GM23338 (cell line): ENCODE data around the gene CADM4. TPM values are rescaled to one million over a fixed set of nuclear protein-coding genes. Genes with fewer than 3 reads are reported as not detected.

Source experiments
- ATAC-seq: fragments of 200-7000 bp; cut with Tn5 transposase; 3 replicates; pipeline ENCODE4 v1.9.1; 2020
- DNase-seq: peaks from one replicate; pipeline ENCODE4 v3.0.0-alpha.2; 2015; ENCODE audit warnings: low spot score
- H2AFZ ChIP-seq: fragments of 200-600 bp; sonication (generic); 2 replicates; pipeline ENCODE4 v1.8.0; 2016; ENCODE audit warnings: antibody characterized with exemption, mild to moderate bottlenecking, moderate library complexity
- H3F3A ChIP-seq: fragments of 200-600 bp; sonication (generic); replicated peaks from 2 replicates; pipeline ENCODE4 v1.8.0; 2017; ENCODE audit warnings: antibody characterized with exemption, mixed run types, low read depth
- H3K27ac ChIP-seq: fragments of 200-600 bp; sonication (generic); 2 replicates; pipeline ENCODE4 v1.6.1; 2016; ENCODE audit warnings: low read depth
- H3K27me3 ChIP-seq: fragments of 200-600 bp; sonication (generic); 2 replicates; pipeline ENCODE4 v1.8.0; 2016; ENCODE audit warnings: mild to moderate bottlenecking, mixed run types, moderate library complexity; ENCODE audit not compliant: insufficient read depth
- H3K36me3 ChIP-seq: fragments of 200-600 bp; sonication (generic); 2 replicates; pipeline ENCODE4 v1.8.0; 2016; ENCODE audit warnings: mild to moderate bottlenecking; ENCODE audit not compliant: insufficient read depth
- H3K4me1 ChIP-seq: fragments of 200-600 bp; sonication (generic); 2 replicates; pipeline ENCODE4 v1.8.0; 2016; ENCODE audit warnings: mild to moderate bottlenecking, moderate library complexity; ENCODE audit not compliant: insufficient read depth
- H3K4me2 ChIP-seq: fragments of 200-600 bp; sonication (generic); 2 replicates; pipeline ENCODE4 v1.7.1; 2017; ENCODE audit warnings: mixed run types
- H3K4me3 ChIP-seq: fragments of 200-600 bp; sonication (generic); 2 replicates; pipeline ENCODE4 v1.6.1; 2016; ENCODE audit warnings: mixed run types
- H3K79me2 ChIP-seq: fragments of 200-600 bp; sonication (generic); replicated peaks from 2 replicates; pipeline ENCODE4 v1.8.0; 2017; ENCODE audit warnings: mild to moderate bottlenecking; ENCODE audit not compliant: insufficient read depth
- H3K9me2 ChIP-seq: fragments of 200-600 bp; sonication (generic); 2 replicates; pipeline ENCODE4 v1.8.0; 2017; ENCODE audit not compliant: insufficient read depth
- H4K20me1 ChIP-seq: fragments of 200-600 bp; sonication (generic); replicated peaks from 2 replicates; pipeline ENCODE4 v1.8.0; 2017; ENCODE audit warnings: mild to moderate bottlenecking; ENCODE audit not compliant: insufficient read depth
- H3K27ac Mint-ChIP-seq: 2 replicates; pipeline ENCODE4 v1.8.0; 2020; ENCODE audit warnings: inconsistent platforms, mild to moderate bottlenecking, moderate library complexity, mixed read lengths
- H3K27me3 Mint-ChIP-seq: 3 replicates; pipeline ENCODE4 v1.8.0; 2022; ENCODE audit warnings: low read depth, mild to moderate bottlenecking, moderate library complexity, mixed read lengths, inconsistent platforms; ENCODE audit not compliant: insufficient read depth, poor library complexity
- H3K36me3 Mint-ChIP-seq: 3 replicates; pipeline ENCODE4 v1.8.0; 2021; ENCODE audit warnings: low read depth, mild to moderate bottlenecking, inconsistent platforms, moderate library complexity, mixed read lengths
- H3K4me1 Mint-ChIP-seq: 3 replicates; pipeline ENCODE4 v1.8.0; 2020; ENCODE audit warnings: mild to moderate bottlenecking, inconsistent platforms, mixed read lengths
- H3K4me3 Mint-ChIP-seq: 3 replicates; pipeline ENCODE4 v1.8.0; 2021; ENCODE audit warnings: moderate library complexity, mild to moderate bottlenecking, inconsistent platforms, mixed read lengths
- H3K9me3 Mint-ChIP-seq: 3 replicates; pipeline ENCODE4 v1.8.0; 2020; ENCODE audit warnings: moderate library complexity, mild to moderate bottlenecking, inconsistent platforms, mixed read lengths
- CREB1 ChIP-seq: fragments of 250-450 bp; sonication (Bioruptor Pico); IDR thresholded peaks from 2 replicates; pipeline ENCODE4 v1.5.0; 2020; ENCODE audit warnings: low read depth, mild to moderate bottlenecking, moderate library complexity
- EZH2 ChIP-seq: fragments of 200-600 bp; sonication (generic); IDR thresholded peaks from one replicate; pipeline ENCODE4 v1.8.0; 2017; ENCODE audit warnings: antibody characterized with exemption, mild to moderate bottlenecking, low read depth; ENCODE audit not compliant: unreplicated experiment
- JUNB ChIP-seq: IDR thresholded peaks from one replicate; pipeline ENCODE4 v1.6.1; 2016; ENCODE audit warnings: antibody characterized with exemption; ENCODE audit not compliant: unreplicated experiment
- POLR2AphosphoS5 ChIP-seq: IDR thresholded peaks from 2 replicates; pipeline ENCODE4 v1.6.1; 2016; ENCODE audit warnings: antibody characterized with exemption, low read depth
- ZNF331 ChIP-seq: fragments of 250-450 bp; sonication (Bioruptor Pico); IDR thresholded peaks from 2 replicates; pipeline ENCODE4 v1.5.0; 2020; ENCODE audit warnings: low read depth, mild to moderate bottlenecking, moderate library complexity
- polyA plus RNA-seq: library from polyadenylated mRNA; unstranded; fragments of >200 nt; fragmentation: Nextera tagmentation; extraction: Ambion mirVana; gene quantifications from 2 replicates; pipeline ENCODE4 v1.2.1, GENCODE V29; 2016
- total RNA-seq: library from RNA; depleted of rRNA; stranded (reverse); fragments of >200 nt; shearing (Covaris generic); gene quantifications from 2 replicates; pipeline ENCODE4 v1.2.3, GENCODE V29; 2014
- TF ChIP-seq, protein P1 (sequence below): IDR thresholded peaks from one replicate; pipeline ENCODE4 v1.6.1; 2018; ENCODE audit warnings: antibody characterized with exemption; ENCODE audit not compliant: unreplicated experiment
- TF ChIP-seq, protein P2 (sequence below), 2 experiments: fragments of 200-600 bp in 1 of 2; sonication (generic) in 1 of 2; conservative IDR thresholded peaks; 2 replicates each; pipeline versions ENCODE4 v1.5.1 to v1.6.1; 2016 to 2017; ENCODE audit warnings: antibody characterized with exemption in 2 of 2, low read depth in 2 of 2, mild to moderate bottlenecking in 2 of 2, moderate library complexity in 1 of 2

CADM4 gene
- total and polyA plus RNA-seq, 2 experiments from 2014 or later, result 3.7 to 21.2 TPM

DNA sequence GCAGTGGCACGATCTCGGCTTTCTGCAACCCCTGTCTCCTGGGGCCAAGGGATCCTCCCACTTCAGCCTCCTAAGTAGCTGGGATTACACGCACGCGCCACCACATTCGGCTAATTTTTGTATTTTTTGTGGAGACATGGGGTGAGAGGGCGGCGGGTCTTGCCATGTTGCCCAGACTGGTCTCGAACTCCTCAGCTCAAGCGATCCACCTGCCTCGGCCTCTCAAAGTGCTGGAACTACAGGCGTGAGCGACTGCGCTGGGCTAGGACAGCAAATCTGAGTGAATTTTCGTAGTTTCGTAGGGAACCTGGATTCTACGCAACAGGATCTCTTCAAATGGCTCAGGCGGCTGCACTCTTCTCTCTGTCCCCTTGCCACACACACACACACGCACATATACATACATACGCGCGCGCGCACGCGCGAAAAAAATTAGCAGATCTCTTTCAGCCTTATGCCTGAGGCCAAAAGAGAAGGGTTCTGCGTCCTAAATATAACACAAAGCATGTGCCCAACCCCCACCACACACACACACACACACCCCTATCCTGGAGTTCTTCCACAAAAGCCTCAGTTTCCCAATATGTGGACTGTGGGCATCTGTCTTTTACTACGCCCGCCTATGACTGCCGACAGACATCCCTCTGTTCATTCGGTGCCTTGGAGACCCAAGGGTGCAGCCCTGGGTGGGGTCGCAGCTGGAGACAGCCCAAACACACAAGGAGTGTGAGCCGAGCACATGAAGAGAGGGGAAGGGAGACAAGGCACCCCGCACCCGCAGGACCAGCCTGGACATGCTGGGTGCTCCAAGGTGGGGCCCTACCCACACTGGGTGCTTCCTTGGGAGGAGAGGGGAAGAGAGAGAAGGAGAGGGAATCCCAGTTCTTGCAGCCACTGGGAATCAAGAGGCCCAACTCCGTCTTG lies 63.4 kb downstream of the CADM4 start:
- H3K27me3 ChIP-seq, result no peaks in the 10 kb centered on the region
- Mint-ChIP-seq H3K4me3 (peak overlapping the region; percentile 98), H3K9me3 (no peaks in the 10 kb centered on the region; the same call in 2 of the 3 replicates), H3K4me1 (peaks cover 23% of the 10 kb centered on the region), H3K27me3 (peaks cover 8% of the 10 kb centered on the region), H3K27ac (peak overlapping the region; percentile 93), H3K36me3 (peaks cover 12% of the 10 kb centered on the region)
- peak overlapping the region; percentile 51 for H3K4me3 ChIP-seq
- no peak overlapping the region for H2AFZ ChIP-seq
- no peaks in the 10 kb centered on the region for H3K9me2 ChIP-seq
- H3K4me1 ChIP-seq, result peaks cover 14% of the 10 kb centered on the region
- peak overlapping the region; percentile 75 for H3K4me2 ChIP-seq
- H3K36me3 ChIP-seq, result no peaks in the 10 kb centered on the region
- peak overlapping the region; percentile 88 for H3K27ac ChIP-seq
- H3F3A ChIP-seq, result no peaks in the 10 kb centered on the region; the same call in 1 of the 2 replicates
- TF ChIP-seq POLR2AphosphoS5, result no peak
- no peak for TF ChIP-seq ZNF331 (CRISPR knock-in tag)
- no peak for TF ChIP-seq CREB1 (CRISPR knock-in tag)
- ATAC-seq, result peak; percentile 4; the same call in 2 of the 3 replicates
- no peaks in the 10 kb centered on the region for H4K20me1 ChIP-seq
- peaks cover 12% of the 10 kb centered on the region; the same call in 1 of the 2 replicates for H3K79me2 ChIP-seq
- no peak for DNase-seq

DNA sequence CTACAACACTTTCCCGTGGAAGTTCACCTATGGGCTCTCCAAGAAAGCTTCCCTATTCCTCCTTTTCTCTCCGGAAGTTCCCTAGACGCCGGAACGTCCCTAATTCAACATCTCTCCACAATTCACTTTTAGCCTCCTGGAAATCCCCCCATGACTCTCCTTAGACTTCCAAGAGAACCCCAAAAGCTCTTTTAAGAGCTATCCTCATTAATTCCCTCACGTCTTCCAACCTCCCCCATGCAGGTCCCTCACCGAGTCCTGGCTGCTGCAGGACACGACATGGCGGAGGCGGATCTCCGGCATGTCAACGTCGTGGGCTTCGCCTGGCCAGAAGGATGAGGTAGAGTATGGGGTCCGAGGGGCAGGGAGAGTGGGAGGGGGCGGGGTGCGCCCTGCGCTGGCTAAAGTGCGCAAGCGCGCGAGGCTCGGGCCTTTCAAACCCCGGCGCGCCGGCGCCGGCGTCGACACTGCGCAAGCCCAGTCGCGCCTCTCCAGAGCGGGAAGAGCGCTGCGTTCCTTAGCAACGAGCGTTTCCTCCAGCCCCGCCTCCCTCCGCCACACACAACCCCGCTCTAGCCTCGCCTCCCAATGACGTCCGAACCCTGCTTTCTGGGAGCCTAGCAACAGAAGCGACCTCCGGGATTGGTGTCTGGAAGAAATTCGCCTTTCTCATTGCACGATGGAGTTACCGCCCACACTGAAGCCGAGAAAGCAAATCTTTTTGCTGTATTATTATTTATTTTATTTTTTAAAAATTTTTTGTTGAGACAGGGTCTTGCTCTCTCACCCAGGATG lies 64.3 kb downstream of the CADM4 start, which contains the start of the genes PINLYP and XRCC1:
Gene PINLYP (plus strand): TSS at position 646 of the 795 bp plus-strand sequence. CDS start 1,391 bp downstream, outside the sequence.
Gene XRCC1 (minus strand): TSS at position 372 of the 795 bp plus-strand sequence. CDS start 69 bp downstream, at position 303.
- peak within 1 kb of the TSS; percentile 96 for H3K27ac Mint-ChIP-seq
- H3K36me3 Mint-ChIP-seq, result peaks cover 21% of the 10 kb centered on the region
- H3K4me1 Mint-ChIP-seq, result peaks cover 22% of the 10 kb centered on the region
- peaks cover 12% of the 10 kb centered on the region; the same call in 1 of the 2 replicates for H3K79me2 ChIP-seq
- peak within 1 kb of the TSS; percentile 98 for H3K4me3 Mint-ChIP-seq
- ATAC-seq, result peak; percentile 92
- H3K27ac ChIP-seq, result peak within 1 kb of the TSS; percentile 89
- peaks cover 8% of the 10 kb centered on the region for H3K27me3 Mint-ChIP-seq
- H3F3A ChIP-seq, result no peaks in the 10 kb centered on the region; the same call in 1 of the 2 replicates
- H3K36me3 ChIP-seq, result no peaks in the 10 kb centered on the region
- peak within 1 kb of the TSS; percentile 99 for H3K4me3 ChIP-seq
- DNase-seq, result peak; percentile 100
- H3K9me2 ChIP-seq, result no peaks in the 10 kb centered on the region
- H3K27me3 ChIP-seq, result no peaks in the 10 kb centered on the region
- H3K4me1 ChIP-seq, result peaks cover 14% of the 10 kb centered on the region
- peak within 1 kb of the TSS; percentile 93; the same call in 1 of the 2 replicates for H2AFZ ChIP-seq
- no peaks in the 10 kb centered on the region; the same call in 1 of the 2 replicates for H4K20me1 ChIP-seq
- H3K4me2 ChIP-seq, result peak within 1 kb of the TSS; percentile 98
- no peaks in the 10 kb centered on the region; the same call in 2 of the 3 replicates for H3K9me3 Mint-ChIP-seq
- TF ChIP-seq JUNB, result no peak
- TF ChIP-seq POLR2AphosphoS5, result peak; percentile 80
- TF ChIP-seq, protein P1, sequence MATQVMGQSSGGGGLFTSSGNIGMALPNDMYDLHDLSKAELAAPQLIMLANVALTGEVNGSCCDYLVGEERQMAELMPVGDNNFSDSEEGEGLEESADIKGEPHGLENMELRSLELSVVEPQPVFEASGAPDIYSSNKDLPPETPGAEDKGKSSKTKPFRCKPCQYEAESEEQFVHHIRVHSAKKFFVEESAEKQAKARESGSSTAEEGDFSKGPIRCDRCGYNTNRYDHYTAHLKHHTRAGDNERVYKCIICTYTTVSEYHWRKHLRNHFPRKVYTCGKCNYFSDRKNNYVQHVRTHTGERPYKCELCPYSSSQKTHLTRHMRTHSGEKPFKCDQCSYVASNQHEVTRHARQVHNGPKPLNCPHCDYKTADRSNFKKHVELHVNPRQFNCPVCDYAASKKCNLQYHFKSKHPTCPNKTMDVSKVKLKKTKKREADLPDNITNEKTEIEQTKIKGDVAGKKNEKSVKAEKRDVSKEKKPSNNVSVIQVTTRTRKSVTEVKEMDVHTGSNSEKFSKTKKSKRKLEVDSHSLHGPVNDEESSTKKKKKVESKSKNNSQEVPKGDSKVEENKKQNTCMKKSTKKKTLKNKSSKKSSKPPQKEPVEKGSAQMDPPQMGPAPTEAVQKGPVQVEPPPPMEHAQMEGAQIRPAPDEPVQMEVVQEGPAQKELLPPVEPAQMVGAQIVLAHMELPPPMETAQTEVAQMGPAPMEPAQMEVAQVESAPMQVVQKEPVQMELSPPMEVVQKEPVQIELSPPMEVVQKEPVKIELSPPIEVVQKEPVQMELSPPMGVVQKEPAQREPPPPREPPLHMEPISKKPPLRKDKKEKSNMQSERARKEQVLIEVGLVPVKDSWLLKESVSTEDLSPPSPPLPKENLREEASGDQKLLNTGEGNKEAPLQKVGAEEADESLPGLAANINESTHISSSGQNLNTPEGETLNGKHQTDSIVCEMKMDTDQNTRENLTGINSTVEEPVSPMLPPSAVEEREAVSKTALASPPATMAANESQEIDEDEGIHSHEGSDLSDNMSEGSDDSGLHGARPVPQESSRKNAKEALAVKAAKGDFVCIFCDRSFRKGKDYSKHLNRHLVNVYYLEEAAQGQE, result no peak
- no peak for TF ChIP-seq EZH2
- TF ChIP-seq, protein P2, sequence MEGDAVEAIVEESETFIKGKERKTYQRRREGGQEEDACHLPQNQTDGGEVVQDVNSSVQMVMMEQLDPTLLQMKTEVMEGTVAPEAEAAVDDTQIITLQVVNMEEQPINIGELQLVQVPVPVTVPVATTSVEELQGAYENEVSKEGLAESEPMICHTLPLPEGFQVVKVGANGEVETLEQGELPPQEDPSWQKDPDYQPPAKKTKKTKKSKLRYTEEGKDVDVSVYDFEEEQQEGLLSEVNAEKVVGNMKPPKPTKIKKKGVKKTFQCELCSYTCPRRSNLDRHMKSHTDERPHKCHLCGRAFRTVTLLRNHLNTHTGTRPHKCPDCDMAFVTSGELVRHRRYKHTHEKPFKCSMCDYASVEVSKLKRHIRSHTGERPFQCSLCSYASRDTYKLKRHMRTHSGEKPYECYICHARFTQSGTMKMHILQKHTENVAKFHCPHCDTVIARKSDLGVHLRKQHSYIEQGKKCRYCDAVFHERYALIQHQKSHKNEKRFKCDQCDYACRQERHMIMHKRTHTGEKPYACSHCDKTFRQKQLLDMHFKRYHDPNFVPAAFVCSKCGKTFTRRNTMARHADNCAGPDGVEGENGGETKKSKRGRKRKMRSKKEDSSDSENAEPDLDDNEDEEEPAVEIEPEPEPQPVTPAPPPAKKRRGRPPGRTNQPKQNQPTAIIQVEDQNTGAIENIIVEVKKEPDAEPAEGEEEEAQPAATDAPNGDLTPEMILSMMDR (conservative IDR thresholded peaks at IDR 0.05; ENCODE audit: low read depth in 2 of 2), result no peak
